ENCODE results near the gene ITSN2.
"Not testable (repeated sequence)": the region's sequence is repeated elsewhere in the genome, so short reads cannot be mapped to it uniquely, and the experiment has no call there.

Gene ITSN2

GRCh38 chr2:24209389-24210105 lies 150.8 kb downstream of the ITSN2 start:
- DNase-seq = peak in 1 of 2 experiments; percentile 11

GRCh38 chr2:24208490-24208889 lies 151.8 kb downstream of the ITSN2 start:
- DNase-seq = no peak

- DNase-seq = no peak
Observed at GRCh38 chr2:24207359-24207758, 153.0 kb downstream of the ITSN2 start.

GRCh38 chr2:24206714-24207113 lies 153.6 kb downstream of the ITSN2 start:
- DNase-seq = no peak

GRCh38 chr2:24206242-24206641 lies 154.1 kb downstream of the ITSN2 start:
- DNase-seq = no peak

GRCh38 chr2:24205131-24205530 lies 155.2 kb downstream of the ITSN2 start:
- DNase-seq = no peak

- DNase-seq = no peak
Observed at GRCh38 chr2:24204505-24204904, 155.8 kb downstream of the ITSN2 start.

- no peak for DNase-seq
Observed at GRCh38 chr2:24203787-24204150, 156.6 kb downstream of the ITSN2 start.

- DNase-seq = no peak
Observed at GRCh38 chr2:24203029-24203786, 157.1 kb downstream of the ITSN2 start.

- no peak for DNase-seq
Observed at GRCh38 chr2:24200799-24201198, 159.5 kb downstream of the ITSN2 start.

GRCh38 chr2:24199968-24200590 lies 160.3 kb downstream of the ITSN2 start:
- DNase-seq = no peak

- DNase-seq = not testable (repeated sequence)
Observed at GRCh38 chr2:24197213-24197612, 163.1 kb downstream of the ITSN2 start.

- no peak for DNase-seq
Observed at GRCh38 chr2:24191848-24192247, 168.5 kb downstream of the ITSN2 start.

GRCh38 chr2:24191156-24191555 lies 169.2 kb downstream of the ITSN2 start:
- no peak for DNase-seq

GRCh38 chr2:24190503-24190902 lies 169.8 kb downstream of the ITSN2 start:
- DNase-seq = no peak

GRCh38 chr2:24189551-24189950 lies 170.8 kb downstream of the ITSN2 start:
- DNase-seq = no peak

- no peak for DNase-seq
Observed at GRCh38 chr2:24183366-24184069, 176.8 kb downstream of the ITSN2 start.

GRCh38 chr2:24182507-24182906 lies 177.8 kb downstream of the ITSN2 start:
- no peak for DNase-seq

GRCh38 chr2:24181849-24182248 lies 178.5 kb downstream of the ITSN2 start:
- DNase-seq = peak; percentile 9 to 29

GRCh38 chr2:24179683-24180082 lies 180.7 kb downstream of the ITSN2 start:
- peak; percentile 40 to 56 for DNase-seq

GRCh38 chr2:24176326-24176725 lies 184.0 kb downstream of the ITSN2 start:
- DNase-seq = no peak

GRCh38 chr2:24175631-24176187 lies 184.6 kb downstream of the ITSN2 start:
- DNase-seq = no peak

GRCh38 chr2:24174851-24175277 lies 185.5 kb downstream of the ITSN2 start, which contains the start of gene FAM228A:
Gene FAM228A (plus strand): TSS chr2:24175053. CDS start chr2:24175481, 428 bp downstream.
- no peak for DNase-seq

All from Kasumi-1 (cell line).